AG09309 (cell line): Measurements from ENCODE around the gene IFNA7.
"Not testable (repeated sequence)": the region's sequence is repeated elsewhere in the genome, so short reads cannot be mapped to it uniquely, and the experiment has no call there.

Experiments used
- DNase-seq: peaks from one replicate; pipeline ENCODE4 v3.0.0-alpha.2; 2010; ENCODE audit warnings: low read depth
- H3K4me3 ChIP-seq: 2 replicates; pipeline ENCODE4 v1.5.1; 2011; ENCODE audit warnings: mild to moderate bottlenecking, low read depth, low read length, moderate library complexity; ENCODE audit not compliant: control insufficient read depth
- TF ChIP-seq, protein P1 (sequence below): IDR thresholded peaks from 2 replicates; pipeline ENCODE4 v1.5.1; 2011; ENCODE audit warnings: mild to moderate bottlenecking, low read depth, low read length, inconsistent platforms; ENCODE audit not compliant: insufficient read depth, control insufficient read depth; ENCODE audit errors: missing control alignments

Gene IFNA7

DNA sequence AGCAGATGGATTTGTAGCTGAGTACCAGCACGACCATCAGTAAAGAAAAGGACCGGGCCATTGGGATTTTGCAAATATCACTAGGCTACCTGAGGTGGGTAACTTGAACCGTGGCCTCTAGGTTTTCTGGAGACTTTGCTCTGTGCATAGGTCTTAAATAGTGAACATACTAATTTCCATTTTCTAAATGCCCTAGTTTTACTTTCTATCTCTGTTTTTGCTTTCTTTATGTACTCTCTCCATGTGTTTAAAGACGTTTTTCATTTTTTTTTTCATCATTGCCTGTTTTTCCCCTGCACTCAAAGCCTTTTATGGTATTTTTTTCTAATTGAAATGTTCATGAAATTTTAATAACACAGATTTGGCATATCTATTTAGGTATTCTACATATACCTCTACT, at the start of gene IFNA7:
TSS of gene IFNA7 (minus strand) at position 101 of the 400 bp plus-strand sequence. CDS start at position 61, 40 bp downstream.
- not testable (repeated sequence) for H3K4me3 ChIP-seq

GRCh38 chr9:21251638-21252037, 49.6 kb upstream of the IFNA7 start:
- DNase-seq = no peak
- no peak overlapping the region for H3K4me3 ChIP-seq
- TF ChIP-seq, protein P1, sequence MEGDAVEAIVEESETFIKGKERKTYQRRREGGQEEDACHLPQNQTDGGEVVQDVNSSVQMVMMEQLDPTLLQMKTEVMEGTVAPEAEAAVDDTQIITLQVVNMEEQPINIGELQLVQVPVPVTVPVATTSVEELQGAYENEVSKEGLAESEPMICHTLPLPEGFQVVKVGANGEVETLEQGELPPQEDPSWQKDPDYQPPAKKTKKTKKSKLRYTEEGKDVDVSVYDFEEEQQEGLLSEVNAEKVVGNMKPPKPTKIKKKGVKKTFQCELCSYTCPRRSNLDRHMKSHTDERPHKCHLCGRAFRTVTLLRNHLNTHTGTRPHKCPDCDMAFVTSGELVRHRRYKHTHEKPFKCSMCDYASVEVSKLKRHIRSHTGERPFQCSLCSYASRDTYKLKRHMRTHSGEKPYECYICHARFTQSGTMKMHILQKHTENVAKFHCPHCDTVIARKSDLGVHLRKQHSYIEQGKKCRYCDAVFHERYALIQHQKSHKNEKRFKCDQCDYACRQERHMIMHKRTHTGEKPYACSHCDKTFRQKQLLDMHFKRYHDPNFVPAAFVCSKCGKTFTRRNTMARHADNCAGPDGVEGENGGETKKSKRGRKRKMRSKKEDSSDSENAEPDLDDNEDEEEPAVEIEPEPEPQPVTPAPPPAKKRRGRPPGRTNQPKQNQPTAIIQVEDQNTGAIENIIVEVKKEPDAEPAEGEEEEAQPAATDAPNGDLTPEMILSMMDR = no peak

More for the DNA sequence above, at the start of gene IFNA7:
- DNase-seq = not testable (repeated sequence)

DNA sequence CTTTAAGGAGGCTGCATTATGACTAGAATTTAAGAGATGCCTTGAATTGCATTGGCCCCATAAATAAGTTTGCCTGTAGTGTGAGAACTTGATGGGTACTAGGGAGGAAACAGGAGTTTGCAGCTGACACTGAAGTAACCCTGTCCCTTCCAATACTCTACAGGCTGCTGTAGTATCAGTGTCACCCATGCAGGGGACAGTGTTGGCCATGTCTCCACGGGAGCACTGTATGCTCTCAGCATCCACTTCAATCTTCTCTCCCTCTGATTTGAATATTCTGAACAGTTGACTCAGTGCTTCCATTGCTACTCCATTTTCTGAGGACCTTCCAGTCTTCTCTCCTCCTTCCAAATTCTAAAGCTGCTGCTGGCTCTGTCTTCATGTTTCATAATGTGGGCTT, 49.2 kb upstream of the IFNA7 start:
- no peak for DNase-seq
- no peak overlapping the region for H3K4me3 ChIP-seq
- TF ChIP-seq, protein P1 = no peak

- DNase-seq = no peak
- TF ChIP-seq, protein P1 = no peak
- no peak overlapping the region for H3K4me3 ChIP-seq
Measured at GRCh38 chr9:21244836-21245235, 42.8 kb upstream of the IFNA7 start.

DNA sequence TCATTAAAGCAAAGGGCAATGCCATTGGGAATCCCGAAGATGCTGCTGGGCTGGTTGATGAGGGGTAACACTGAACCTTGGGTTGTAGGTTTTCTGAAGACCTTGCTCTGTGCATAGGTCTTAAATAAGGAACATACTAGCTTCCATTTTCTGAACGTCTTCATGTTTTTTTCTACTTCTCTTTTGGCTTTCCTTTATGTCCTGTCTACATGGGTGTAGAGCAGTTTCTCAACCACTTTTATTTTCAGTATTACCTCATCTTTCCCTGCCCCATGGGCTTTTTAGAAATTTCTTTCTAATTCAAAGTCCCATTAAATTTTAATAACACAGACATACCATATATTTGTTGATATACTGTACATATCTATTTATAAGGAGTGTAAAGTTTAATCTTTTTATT, 37.9 kb upstream of the IFNA7 start, which contains the start of gene IFNA14:
TSS of gene IFNA14 (minus strand) at position 95 of the 400 bp plus-strand sequence. CDS start at position 25, 70 bp downstream.
- H3K4me3 ChIP-seq = no peak within 1 kb of the TSS
- DNase-seq = no peak
- TF ChIP-seq, protein P1 = no peak

GRCh38 chr9:21236360-21236714, 34.3 kb upstream of the IFNA7 start:
- not testable (repeated sequence) for H3K4me3 ChIP-seq, DNase-seq

- TF ChIP-seq, protein P1 = peak; percentile 54
- DNase-seq = peak; percentile 7
- not testable (repeated sequence) for H3K4me3 ChIP-seq
Measured at GRCh38 chr9:21235468-21236359, 33.7 kb upstream of the IFNA7 start.

DNA sequence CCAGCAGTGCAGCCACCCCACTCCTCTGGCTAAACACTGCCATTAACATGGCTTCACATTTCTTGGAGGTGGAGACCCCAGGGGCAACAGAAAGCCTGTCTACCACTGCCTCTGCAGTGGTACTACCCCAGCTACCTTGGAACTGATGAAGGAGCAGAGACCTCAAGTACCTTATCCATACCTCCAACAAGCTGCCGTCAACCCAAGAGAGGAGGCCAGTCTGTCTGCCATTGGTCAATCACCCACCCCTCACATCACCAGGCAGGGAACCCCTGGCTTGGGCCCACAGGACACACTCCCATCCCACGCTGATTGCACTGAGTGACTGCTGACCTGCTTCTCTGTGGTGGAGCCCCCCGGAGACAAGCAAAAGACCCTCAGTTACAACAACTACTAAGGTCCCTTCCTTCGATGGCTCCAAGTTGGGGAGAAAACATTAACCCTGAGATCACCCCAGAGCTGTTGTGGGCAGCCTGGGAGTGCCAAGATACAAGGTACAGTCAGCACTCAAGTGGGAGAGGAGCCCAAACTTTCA, 32.2 kb upstream of the IFNA7 start:
- DNase-seq = no peak
- TF ChIP-seq, protein P1 = no peak
- H3K4me3 ChIP-seq = no peak overlapping the region
